ENCODE results near the gene RRAS. TPM values are rescaled to one million over a fixed set of nuclear protein-coding genes. Genes with fewer than 3 reads are reported as not detected.

Gene RRAS
- total and polyA plus RNA-seq, 2 of the 4 experiments (the other 2 are of a cell fraction), result 50.2 to 241 TPM

GRCh38 chr19:49601482-49602038, 38.4 kb downstream of the RRAS start:
- TF ChIP-seq CHD1 (IDR thresholded peaks at IDR 0.05; ENCODE audit: low read depth, low read length) (no peak), MXI1 (IDR thresholded peaks at IDR 0.05; ENCODE audit: borderline replicate concordance, low read depth, low read length) (no peak), USF2 (IDR thresholded peaks at IDR 0.05; ENCODE audit: low read depth, low read length) (no peak), CEBPB (IDR thresholded peaks at IDR 0.05; ENCODE audit: low read depth, low read length) (no peak), CTCF (conservative IDR thresholded peaks at IDR 0.05; ENCODE audit: low read depth, low read length) (no peak), RAD21 (IDR thresholded peaks at IDR 0.05; ENCODE audit: low read length) (no peak), SMC3 (IDR thresholded peaks at IDR 0.05; ENCODE audit: low read depth, low read length) (no peak), POLR2A (IDR thresholded peaks at IDR 0.05; ENCODE audit: low read depth, low read length) (no peak), MAZ (IDR thresholded peaks at IDR 0.05; ENCODE audit: borderline replicate concordance, low read depth, low read length) (no peak), MAFK (IDR thresholded peaks at IDR 0.05; ENCODE audit: low read depth, low read length) (no peak), FOS (IDR thresholded peaks at IDR 0.05; ENCODE audit: low read depth, low read length) (no peak), ELK1 (IDR thresholded peaks at IDR 0.05; ENCODE audit: borderline replicate concordance, low read depth, low read length) (no peak), RCOR1 (IDR thresholded peaks at IDR 0.05; ENCODE audit: insufficient replicate concordance, low read length) (no peak)
- 100% methylated on average over 9 of the region's 38 CpGs; no CpG with 5 or more reads in 1 of the 2 experiments for WGBS, 2 experiments (ENCODE audit: extremely low coverage in 2 of 2, insufficient read length in 1 of 2)
- Histone ChIP-seq H3K27ac (ENCODE audit: insufficient read depth, low read length) (no peak overlapping the region), H3K27me3 (ENCODE audit: control insufficient read depth, insufficient read depth, low read length) (no peaks in the 10 kb centered on the region), H3K4me1 (ENCODE audit: control insufficient read depth, insufficient read depth, low read length) (no peaks in the 10 kb centered on the region), H3K9me1 (ENCODE audit: insufficient read depth, low read length) (peaks cover 3% of the 10 kb centered on the region), H3K36me3 (ENCODE audit: control insufficient read depth, insufficient read depth, low read length) (peaks cover 76% of the 10 kb centered on the region), H2AK5ac (ENCODE audit: low read depth, low read length) (no peak overlapping the region), H3K4me3 (ENCODE audit: insufficient read depth, low read depth, low read length) (no peak overlapping the region), H2BK15ac (ENCODE audit: low read depth, low read length) (no peak overlapping the region), H4K20me1 (ENCODE audit: insufficient read depth, low read length) (peaks cover 37% of the 10 kb centered on the region), H4K5ac (ENCODE audit: low read depth, low read length) (no peak overlapping the region), H3K4me2 (ENCODE audit: low read depth, low read length) (no peak overlapping the region), H2AFZ (replicated peaks; ENCODE audit: low read length, poor library complexity) (no peak overlapping the region), H4K91ac (ENCODE audit: insufficient read depth, low read depth, low read length) (no peak overlapping the region), H3K56ac (ENCODE audit: extremely low read depth, insufficient read depth, low read length) (no peak overlapping the region), H3K23ac (ENCODE audit: low read depth, low read length) (no peak overlapping the region), H3K9ac (ENCODE audit: low read depth, low read length) (no peak overlapping the region), H2AK9ac (replicated peaks; ENCODE audit: low read depth, low read length, poor library complexity) (no peak overlapping the region), H2BK120ac (ENCODE audit: low read depth, low read length) (no peak overlapping the region), H3K4ac (ENCODE audit: low read depth, low read length) (no peak overlapping the region), H3K79me1 (ENCODE audit: low read depth in 1 of 2, low read length in 2 of 2) (peaks cover 25 to 57% of the 10 kb centered on the region in 2 experiments), H4K8ac (ENCODE audit: low read depth in 2 of 2, low read length in 2 of 2) (no peak overlapping the region), H3K18ac (ENCODE audit: low read depth, low read length) (no peak overlapping the region), H3K9me3 (ENCODE audit: control insufficient read depth, insufficient read depth, low read length) (no peaks in the 10 kb centered on the region), H3K14ac (replicated peaks; ENCODE audit: low read depth, low read length) (no peak overlapping the region), H2BK5ac (ENCODE audit: low read depth, low read length, poor library complexity, severe bottlenecking) (no peak overlapping the region), H2BK20ac (ENCODE audit: low read depth, low read length) (no peak overlapping the region)
- no TSS peak for BruUV-seq (replicated peaks)
- ATAC-seq (ENCODE audit: low read depth) (no peak), DNase-seq (no peak)
- ChIA-PET CTCF (no interaction called here), POLR2A (ENCODE audit: unreplicated experiment) (interaction anchor here (1.0 kb wide), 1 partner anchor 11 kb away, joined by 3 read pairs; the partner anchor contains the start of gene PRR12)
- dilution Hi-C loops (cut with HindIII; ENCODE audit: low sequenced_read_pairs, unreplicated experiment) (no loop called here), intact Hi-C loops (cut with micrococcal nuclease) (no loop called here), in situ Hi-C loops (cut with MboI; ENCODE audit: low sequenced_read_pairs) (no loop called here)

Measured in IMR-90 (cell line).